Caco-2 (cell line): ENCODE measurements around the gene REG1A. TPM values are rescaled to one million over a fixed set of nuclear protein-coding genes. Genes with fewer than 3 reads are reported as not detected.

Source experiments
- BruUV-seq: library from RNA; stranded (reverse); fragments of 400-500 nt; replicated peaks from 2 replicates; lab custom pipeline; 2021; lab: Mats Ljungman, UMichigan
- CTCF ChIA-PET: fragments of 300-600 bp; sonication (Branson Sonifier 250); formaldehyde crosslinking; loops from one replicate; lab custom pipeline; 2022; ENCODE audit warnings: antibody characterized with exemption; lab: Charles Lee
- POLR2A ChIA-PET: fragments of 300-600 bp; sonication (Branson Sonifier 250); formaldehyde crosslinking; loops from one replicate; lab custom pipeline; 2022; ENCODE audit warnings: antibody characterized with exemption; lab: Charles Lee
- DNase-seq, 2 experiments: peaks; one replicate each; pipeline versions ENCODE4 v3.0.0 to v3.0.0-alpha.2; 2020 to 2022
- H3K27me3 ChIP-seq: replicated peaks from 2 replicates; pipeline ENCODE4 v1.6.0; 2011; ENCODE audit warnings: low read length; ENCODE audit not compliant: control insufficient read depth, insufficient read depth
- H3K36me3 ChIP-seq: 2 replicates; pipeline ENCODE4 v1.5.1; 2011; ENCODE audit warnings: low read length; ENCODE audit not compliant: control insufficient read depth, insufficient read depth
- H3K4me1 ChIP-seq: fragments of 250-450 bp; sonication (Bioruptor Pico); 2 replicates; pipeline ENCODE4 v1.5.1; 2020; ENCODE audit warnings: mild to moderate bottlenecking
- H3K4me3 ChIP-seq: 2 replicates; pipeline ENCODE4 v1.5.1; 2011; ENCODE audit warnings: low read depth, mild to moderate bottlenecking, control low read depth, low read length
- H3K9me3 ChIP-seq: fragments of 250-450 bp; sonication (Bioruptor Pico); 2 replicates; pipeline ENCODE4 v1.5.1; 2020; ENCODE audit warnings: mild to moderate bottlenecking, moderate library complexity
- H3K27ac Mint-ChIP-seq: one replicate; pipeline ENCODE4 v1.8.0; 2022; ENCODE audit warnings: mixed read lengths; ENCODE audit not compliant: unreplicated experiment
- H3K27me3 Mint-ChIP-seq: one replicate; pipeline ENCODE4 v1.8.0; 2022; ENCODE audit warnings: mixed read lengths; ENCODE audit not compliant: insufficient read depth, unreplicated experiment
- H3K36me3 Mint-ChIP-seq: one replicate; pipeline ENCODE4 v1.8.0; 2022; ENCODE audit warnings: mild to moderate bottlenecking, mixed read lengths; ENCODE audit not compliant: insufficient read depth, unreplicated experiment
- H3K4me1 Mint-ChIP-seq: one replicate; pipeline ENCODE4 v1.8.0; 2022; ENCODE audit warnings: low read depth, mixed read lengths; ENCODE audit not compliant: unreplicated experiment
- H3K4me3 Mint-ChIP-seq: one replicate; pipeline ENCODE4 v1.8.0; 2022; ENCODE audit warnings: mild to moderate bottlenecking, moderate library complexity, mixed read lengths; ENCODE audit not compliant: unreplicated experiment
- H3K9me3 Mint-ChIP-seq: one replicate; pipeline ENCODE4 v1.8.0; 2022; ENCODE audit warnings: mixed read lengths; ENCODE audit not compliant: unreplicated experiment
- intact Hi-C: fragments of 100-400 bp; cut with micrococcal nuclease; formaldehyde crosslinking; loops from one replicate; pipeline ENCODE4 v1.10.0; 2022; ENCODE audit not compliant: unreplicated experiment
- total RNA-seq: library from RNA; stranded (reverse); gene quantifications from 2 replicates; pipeline ENCODE4 v1.2.3, GENCODE V29; 2022
- TF ChIP-seq, protein P1 (sequence below), 2 experiments: fragments of 200-600 bp in 1 of 2; IDR thresholded peaks; 1 replicate in 1 of 2; 2 replicates in 1 of 2; pipeline versions ENCODE4 v1.5.1 to v1.8.0; 2011 to 2022; ENCODE audit warnings: antibody characterized with exemption in 1 of 2, control low read depth in 1 of 2, inconsistent platforms in 1 of 2, low read depth in 1 of 2, low read length in 1 of 2, mild to moderate bottlenecking in 1 of 2, moderate library complexity in 1 of 2; ENCODE audit not compliant: insufficient read depth in 1 of 2, severe bottlenecking in 1 of 2, unreplicated experiment in 1 of 2

The REG1A gene
- total RNA-seq, 1 experiment from 2014 or later = 0.73 TPM

DNA sequence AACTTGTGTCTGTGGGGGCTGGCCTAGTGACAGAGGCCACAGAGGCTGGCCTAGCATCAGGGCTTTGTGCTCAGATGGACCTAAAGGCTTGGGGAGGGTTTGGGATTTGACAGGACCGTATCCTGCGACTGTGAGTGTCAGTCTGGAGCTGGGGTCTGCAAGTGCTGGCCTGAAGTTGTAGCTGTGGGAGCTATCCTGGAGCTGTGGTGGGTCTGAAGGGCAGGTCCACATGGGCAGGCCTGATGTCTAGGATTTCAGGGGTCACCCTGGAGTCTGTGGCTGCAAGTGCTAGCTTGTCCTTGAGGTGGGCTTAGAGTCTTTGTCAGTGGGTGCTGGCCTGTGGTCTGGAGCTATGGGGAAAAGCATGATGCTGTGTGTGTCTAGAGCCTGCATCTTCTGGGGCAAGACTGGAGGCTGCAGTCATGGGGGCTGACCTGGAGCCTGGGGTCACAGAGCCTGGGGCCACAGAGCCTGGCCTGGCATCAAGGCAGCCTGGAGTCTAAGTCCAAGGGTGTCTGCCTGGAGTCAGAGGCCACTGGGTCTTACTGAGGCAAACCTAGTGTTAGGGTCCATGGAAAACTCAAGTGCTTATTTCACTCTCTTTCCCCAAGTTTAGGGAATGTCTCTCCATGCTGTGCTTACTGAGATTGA lies 35.7 kb downstream of the REG1A start:
- no TSS peak for BruUV-seq
- Mint-ChIP-seq H3K36me3 (no peaks in the 10 kb centered on the region), H3K27ac (no peak overlapping the region), H3K4me1 (no peaks in the 10 kb centered on the region), H3K27me3 (no peaks in the 10 kb centered on the region), H3K9me3 (peaks cover 34% of the 10 kb centered on the region), H3K4me3 (no peak overlapping the region)
- TF ChIP-seq, protein P1, sequence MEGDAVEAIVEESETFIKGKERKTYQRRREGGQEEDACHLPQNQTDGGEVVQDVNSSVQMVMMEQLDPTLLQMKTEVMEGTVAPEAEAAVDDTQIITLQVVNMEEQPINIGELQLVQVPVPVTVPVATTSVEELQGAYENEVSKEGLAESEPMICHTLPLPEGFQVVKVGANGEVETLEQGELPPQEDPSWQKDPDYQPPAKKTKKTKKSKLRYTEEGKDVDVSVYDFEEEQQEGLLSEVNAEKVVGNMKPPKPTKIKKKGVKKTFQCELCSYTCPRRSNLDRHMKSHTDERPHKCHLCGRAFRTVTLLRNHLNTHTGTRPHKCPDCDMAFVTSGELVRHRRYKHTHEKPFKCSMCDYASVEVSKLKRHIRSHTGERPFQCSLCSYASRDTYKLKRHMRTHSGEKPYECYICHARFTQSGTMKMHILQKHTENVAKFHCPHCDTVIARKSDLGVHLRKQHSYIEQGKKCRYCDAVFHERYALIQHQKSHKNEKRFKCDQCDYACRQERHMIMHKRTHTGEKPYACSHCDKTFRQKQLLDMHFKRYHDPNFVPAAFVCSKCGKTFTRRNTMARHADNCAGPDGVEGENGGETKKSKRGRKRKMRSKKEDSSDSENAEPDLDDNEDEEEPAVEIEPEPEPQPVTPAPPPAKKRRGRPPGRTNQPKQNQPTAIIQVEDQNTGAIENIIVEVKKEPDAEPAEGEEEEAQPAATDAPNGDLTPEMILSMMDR (IDR thresholded peaks at IDR 0.05; ENCODE audit: insufficient read depth in 1 of 2, low read depth in 1 of 2, low read length in 1 of 2, severe bottlenecking in 1 of 2, unreplicated experiment in 1 of 2) = no peak
- no peak for DNase-seq
- intact Hi-C loops = no loop called here
- H3K4me3 ChIP-seq = no peak overlapping the region
- no peaks in the 10 kb centered on the region for H3K9me3 ChIP-seq
- no peaks in the 10 kb centered on the region for H3K36me3 ChIP-seq
- no peaks in the 10 kb centered on the region for H3K27me3 ChIP-seq
- H3K4me1 ChIP-seq = no peaks in the 10 kb centered on the region
- ChIA-PET CTCF (interaction anchor here (0.6 kb wide), 1 partner anchor 174 kb away, joined by 5 read pairs; no protein-coding TSS in a partner anchor), POLR2A (no interaction called here)

DNA sequence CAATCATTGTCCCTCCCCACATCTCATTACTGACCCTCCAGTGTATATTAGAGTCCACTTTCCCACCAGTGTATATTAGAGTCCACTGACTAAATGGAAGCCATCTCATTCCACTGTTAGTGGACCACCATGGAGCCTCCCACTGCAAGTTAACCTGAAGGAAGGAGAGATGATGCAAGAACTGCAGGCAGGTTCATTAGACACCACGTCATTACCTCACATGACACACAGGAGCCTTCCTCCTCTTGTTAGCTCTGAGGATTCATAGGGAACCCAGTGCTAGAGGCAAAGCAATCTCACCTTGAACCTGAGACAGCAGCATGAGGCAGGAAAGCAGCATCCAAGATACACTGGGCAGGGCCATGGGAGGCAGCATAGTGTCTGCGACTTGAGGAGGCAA lies 38.7 kb downstream of the REG1A start:
- ChIA-PET POLR2A (no interaction called here), CTCF (no interaction called here)
- no peaks in the 10 kb centered on the region for H3K36me3 Mint-ChIP-seq
- BruUV-seq = no TSS peak
- no peaks in the 10 kb centered on the region for H3K27me3 Mint-ChIP-seq
- H3K4me1 Mint-ChIP-seq = no peaks in the 10 kb centered on the region
- H3K27ac Mint-ChIP-seq = peak overlapping the region; percentile 34
- peaks cover 4% of the 10 kb centered on the region; the same call in 1 of the 2 replicates for H3K4me1 ChIP-seq
- H3K4me3 Mint-ChIP-seq = no peak overlapping the region
- peaks cover 41% of the 10 kb centered on the region for H3K9me3 Mint-ChIP-seq
- no peak overlapping the region for H3K4me3 ChIP-seq
- intact Hi-C loops = no loop called here
- no peaks in the 10 kb centered on the region for H3K36me3 ChIP-seq
- TF ChIP-seq, protein P1 (IDR thresholded peaks at IDR 0.05; ENCODE audit: insufficient read depth in 1 of 2, low read depth in 1 of 2, low read length in 1 of 2, severe bottlenecking in 1 of 2, unreplicated experiment in 1 of 2) = no peak
- H3K27me3 ChIP-seq = no peaks in the 10 kb centered on the region
- peaks cover 6% of the 10 kb centered on the region for H3K9me3 ChIP-seq
- DNase-seq = no peak

DNA sequence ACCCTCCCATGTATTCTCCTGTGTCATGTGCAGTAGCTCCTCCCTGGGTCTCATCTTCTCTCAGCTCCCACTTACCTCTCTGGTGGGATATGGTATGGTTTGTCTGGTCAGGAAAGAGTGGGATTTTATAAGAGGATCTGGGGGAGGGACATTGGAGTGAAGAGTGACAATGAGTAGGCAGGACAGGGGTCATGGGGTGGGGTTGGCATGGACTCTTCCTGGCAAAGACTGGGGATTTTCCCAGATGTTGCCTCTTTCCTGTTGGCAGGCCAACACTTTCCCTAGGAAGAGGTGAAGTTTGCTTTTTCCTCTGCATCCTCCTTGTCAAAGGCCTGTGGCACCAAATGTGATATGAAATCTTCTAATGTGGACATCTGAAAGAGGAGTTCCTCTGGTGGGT lies 39.4 kb downstream of the REG1A start, which contains the start of gene REG3A:
Gene REG3A, minus strand, starts transcription at position 101 of the 400 bp plus-strand sequence. CDS start 348 bp downstream, outside the sequence.
- H3K27ac Mint-ChIP-seq = peak within 1 kb of the TSS; percentile 34
- BruUV-seq = no TSS peak
- intact Hi-C loops = no loop called here
- TF ChIP-seq, protein P1 (IDR thresholded peaks at IDR 0.05; ENCODE audit: insufficient read depth in 1 of 2, low read depth in 1 of 2, low read length in 1 of 2, severe bottlenecking in 1 of 2, unreplicated experiment in 1 of 2) = no peak
- H3K9me3 Mint-ChIP-seq = peaks cover 41% of the 10 kb centered on the region
- CTCF ChIA-PET = no interaction called here
- Histone ChIP-seq H3K4me3 (no peak within 1 kb of the TSS), H3K4me1 (peaks cover 4% of the 10 kb centered on the region; the same call in 1 of the 2 replicates), H3K27me3 (no peaks in the 10 kb centered on the region), H3K36me3 (no peaks in the 10 kb centered on the region), H3K9me3 (peaks cover 6% of the 10 kb centered on the region)
- H3K4me1 Mint-ChIP-seq = no peaks in the 10 kb centered on the region
- H3K27me3 Mint-ChIP-seq = no peaks in the 10 kb centered on the region
- H3K36me3 Mint-ChIP-seq = no peaks in the 10 kb centered on the region
- H3K4me3 Mint-ChIP-seq = no peak within 1 kb of the TSS
- POLR2A ChIA-PET = no interaction called here
- DNase-seq = no peak
